Left lung (tissue), 10 donors: ENCODE data around the gene ITPKA. TPM values are rescaled to one million over a fixed set of nuclear protein-coding genes. Genes with fewer than 3 reads are reported as not detected.

Experiments used
- ATAC-seq: fragments of 200-7000 bp; cut with Tn5 transposase; one replicate; pipeline ENCODE4 v1.9.1; 2020; ENCODE audit warnings: moderate library complexity
- DNase-seq, 4 donors: peaks; one replicate each; pipeline ENCODE4 v3.0.0-alpha.2; 2013 to 2020
- H3K27ac ChIP-seq, 2 donors: fragments of 200-600 bp; sonication (generic) in 1 of 2; one replicate each; pipeline versions ENCODE4 v1.5.0 to v1.8.0; 2020 to 2021
- H3K27me3 ChIP-seq, 2 donors: fragments of 200-600 bp; sonication (generic) in 1 of 2; one replicate each; pipeline versions ENCODE4 v1.5.0 to v1.8.0; 2020 to 2021
- H3K36me3 ChIP-seq, 2 donors: fragments of 200-600 bp; sonication (generic) in 1 of 2; one replicate each; pipeline versions ENCODE4 v1.5.0 to v1.8.0; 2020 to 2021
- H3K4me1 ChIP-seq, 2 donors: fragments of 200-600 bp; one replicate each; pipeline ENCODE4 v1.8.0; 2021
- H3K4me3 ChIP-seq, 2 donors: fragments of 200-600 bp; sonication (generic) in 1 of 2; one replicate each; pipeline versions ENCODE4 v1.5.0 to v1.8.0; 2020 to 2021; ENCODE audit warnings: mild to moderate bottlenecking in 1 of 2
- H3K9me3 ChIP-seq, 2 donors: fragments of 200-600 bp; sonication (generic) in 1 of 2; one replicate each; pipeline versions ENCODE4 v1.5.0 to v1.8.0; 2020 to 2021
- CTCF ChIP-seq, 2 donors: fragments of 200-600 bp; sonication (generic) in 1 of 2; IDR thresholded peaks; one replicate each; pipeline versions ENCODE4 v1.5.0 to v1.8.0; 2021; ENCODE audit warnings: antibody characterized with exemption in 2 of 2
- intact Hi-C, 2 donors: fragments of 100-400 bp; cut with DNase I; formaldehyde crosslinking; loops; one replicate each; pipeline versions ENCODE4 v1.11.2 to v1.14.2; 2022
- polyA plus RNA-seq, 6 donors: library from polyadenylated mRNA; unstranded; fragments of 120-200 nt; gene quantifications; one replicate each; pipeline ENCODE4 v1.2.1, GENCODE V29; 2013; ENCODE audit not compliant: insufficient read length in 6 of 6
- total RNA-seq, 2 donors: library from RNA; stranded (reverse); fragmentation: NEBNext Ultra II Directional; extraction: Animal tissue kit (Norgen Biotek cat#: 25700); gene quantifications; one replicate each; pipeline ENCODE4 v1.2.1, GENCODE V29; 2021
- donor health status: DM: no; HTN: yes; CAD: no.
- donor health status: DM: no; HTN: no; CAD: no.

The ITPKA gene
- total and polyA plus RNA-seq, 8 donors: 0.47 to 1.7 (median 1.2) TPM

GRCh38 chr15:41504751-41505492 is 11.2 kb downstream of the ITPKA start:
- no peaks in the 10 kb centered on the region for H3K9me3 ChIP-seq
- DNase-seq (no peak), ATAC-seq (no peak)
- H3K27me3 ChIP-seq: peaks cover 35 to 53% of the 10 kb centered on the region in 2 donors
- TF ChIP-seq CTCF (IDR thresholded peaks at IDR 0.05): no peak
- H3K36me3 ChIP-seq: no peaks in the 10 kb centered on the region
- H3K4me1 ChIP-seq: peaks cover 21 to 28% of the 10 kb centered on the region in 2 donors
- intact Hi-C loops: no loop called here
- H3K4me3 ChIP-seq: no peak overlapping the region
- H3K27ac ChIP-seq: no peak overlapping the region

- H3K27me3 ChIP-seq: peaks cover 28 to 53% of the 10 kb centered on the region in 2 donors
- H3K4me1 ChIP-seq: peaks cover 21 to 28% of the 10 kb centered on the region in 2 donors
- H3K27ac ChIP-seq: no peak overlapping the region
- H3K4me3 ChIP-seq: no peak overlapping the region
- DNase-seq (no peak), ATAC-seq (no peak)
- intact Hi-C loops: no loop called here
- H3K9me3 ChIP-seq: no peaks in the 10 kb centered on the region
- TF ChIP-seq CTCF (IDR thresholded peaks at IDR 0.05): no peak
- H3K36me3 ChIP-seq: no peaks in the 10 kb centered on the region
Observed at GRCh38 chr15:41505776-41506175, 12.1 kb downstream of the ITPKA start.

- Histone ChIP-seq H3K9me3 (no peaks in the 10 kb centered on the region), H3K27me3 (peaks cover 28 to 53% of the 10 kb centered on the region in 2 donors), H3K27ac (no peak overlapping the region), H3K4me3 (no peak overlapping the region), H3K4me1 (peaks cover 15 to 23% of the 10 kb centered on the region in 2 donors), H3K36me3 (no peaks in the 10 kb centered on the region)
- TF ChIP-seq CTCF (IDR thresholded peaks at IDR 0.05): no peak
- intact Hi-C loops: no loop called here
- DNase-seq: no peak
- ATAC-seq: no peak
Observed at GRCh38 chr15:41506796-41507341, 13.2 kb downstream of the ITPKA start.

GRCh38 chr15:41507820-41508290 is 14.2 kb downstream of the ITPKA start:
- ATAC-seq: peak; percentile 16
- Histone ChIP-seq H3K27ac (no peak overlapping the region), H3K4me3 (no peak overlapping the region), H3K27me3 (peaks cover 28 to 53% of the 10 kb centered on the region in 2 donors), H3K4me1 (peaks cover 14 to 23% of the 10 kb centered on the region in 2 donors), H3K9me3 (no peaks in the 10 kb centered on the region), H3K36me3 (no peaks in the 10 kb centered on the region)
- no peak for TF ChIP-seq CTCF (IDR thresholded peaks at IDR 0.05)
- DNase-seq: no peak
- intact Hi-C loops: no loop called here

- no peak for TF ChIP-seq CTCF (IDR thresholded peaks at IDR 0.05)
- H3K4me1 ChIP-seq: peaks cover 21 to 29% of the 10 kb centered on the region in 2 donors
- no peaks in the 10 kb centered on the region for H3K9me3 ChIP-seq
- H3K36me3 ChIP-seq: no peaks in the 10 kb centered on the region
- no peak for ATAC-seq
- intact Hi-C loops: no loop called here
- no peak overlapping the region for H3K27ac ChIP-seq
- DNase-seq: no peak
- no peak overlapping the region for H3K4me3 ChIP-seq
- H3K27me3 ChIP-seq: peaks cover 31 to 47% of the 10 kb centered on the region in 2 donors
Observed at GRCh38 chr15:41510728-41511127, 17.1 kb downstream of the ITPKA start.
